HL-60 (cell line): Measurements from ENCODE around the gene CARS2.

Source experiments
- CTCF ChIP-seq: IDR thresholded peaks from one replicate; pipeline ENCODE4 v1.5.1; 2011; ENCODE audit warnings: low read length, control low read depth, inconsistent platforms; ENCODE audit not compliant: insufficient read depth
- GABPA ChIP-seq: IDR thresholded peaks from 2 replicates; pipeline ENCODE4 v1.6.1; 2012; ENCODE audit warnings: low read depth
- POLR2AphosphoS5 ChIP-seq: IDR thresholded peaks from 2 replicates; pipeline ENCODE4 v1.6.1; 2012; ENCODE audit warnings: low read depth
- REST ChIP-seq: IDR thresholded peaks from 2 replicates; pipeline ENCODE4 v1.6.1; 2012; ENCODE audit warnings: low read depth; ENCODE audit not compliant: insufficient replicate concordance
- SPI1 ChIP-seq: IDR thresholded peaks from 2 replicates; pipeline ENCODE4 v1.6.1; 2012; ENCODE audit warnings: low read depth, mild to moderate bottlenecking, borderline replicate concordance

GRCh38 chr13:110696776-110697175, 9.1 kb downstream of the CARS2 start:
- TF ChIP-seq CTCF: no peak
- TF ChIP-seq REST: no peak
- no peak for TF ChIP-seq GABPA
- TF ChIP-seq POLR2AphosphoS5: no peak
- no peak for TF ChIP-seq SPI1
